HG03558 (cell line): ENCODE measurements around the gene SHPK.
"Not testable (repeated sequence)": the region's sequence is repeated elsewhere in the genome, so short reads cannot be mapped to it uniquely, and the experiment has no call there.

Source experiments
- ATAC-seq: cut with Tn5 transposase; IDR thresholded peaks from one replicate; pipeline ENCODE4 v1.9.1; 2021; ENCODE audit warnings: moderate number of reproducible peaks; ENCODE audit not compliant: unreplicated experiment; ENCODE audit errors: extremely low read depth

SHPK gene

DNA sequence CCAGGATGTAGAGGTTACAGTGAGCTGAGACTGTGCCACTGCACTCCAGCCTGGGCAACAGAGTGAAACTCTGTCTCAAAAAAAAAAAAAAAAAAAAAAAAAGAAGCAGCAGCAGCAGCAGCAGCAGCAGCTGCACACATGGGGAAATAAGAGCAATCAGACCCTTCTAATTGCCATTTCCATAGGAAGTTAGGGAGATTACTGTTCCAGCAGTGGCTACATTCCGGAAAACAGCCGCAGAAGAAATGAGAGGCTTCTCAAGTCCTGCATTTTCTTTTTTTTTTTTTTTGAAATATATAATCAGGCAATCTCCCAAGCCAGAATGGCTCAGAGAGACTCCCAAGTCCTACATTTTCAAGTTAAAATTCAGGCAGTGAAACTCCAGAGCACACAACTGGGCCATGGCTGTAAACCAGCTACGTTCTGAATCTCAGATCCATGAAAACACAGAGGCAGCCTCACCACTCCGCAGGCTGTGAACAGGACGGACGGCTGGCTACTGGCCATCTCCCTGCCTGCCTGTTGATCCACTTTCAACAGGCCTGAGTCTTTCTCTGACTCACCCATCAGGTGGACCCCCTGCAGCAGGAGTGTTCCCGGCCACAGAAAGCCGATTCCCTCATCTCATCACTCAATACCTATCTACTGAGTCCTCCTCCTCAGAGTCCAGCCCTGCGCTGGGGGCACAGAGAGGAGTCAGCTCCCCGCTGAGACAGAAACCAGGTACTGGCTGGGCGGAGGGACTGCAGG is 41.8 kb downstream of the SHPK start:
- no peak for ATAC-seq

- ATAC-seq: no peak
Observed at GRCh38 chr17:3593384-3593783, 42.7 kb downstream of the SHPK start.

- no peak for ATAC-seq
Observed at GRCh38 chr17:3592216-3592860, 43.7 kb downstream of the SHPK start.

GRCh38 chr17:3590768-3591167 is 45.3 kb downstream of the SHPK start:
- ATAC-seq: no peak

GRCh38 chr17:3590231-3590630 is 45.8 kb downstream of the SHPK start:
- ATAC-seq: no peak

- ATAC-seq: no peak
Observed at GRCh38 chr17:3589784-3590183, 46.3 kb downstream of the SHPK start.

DNA sequence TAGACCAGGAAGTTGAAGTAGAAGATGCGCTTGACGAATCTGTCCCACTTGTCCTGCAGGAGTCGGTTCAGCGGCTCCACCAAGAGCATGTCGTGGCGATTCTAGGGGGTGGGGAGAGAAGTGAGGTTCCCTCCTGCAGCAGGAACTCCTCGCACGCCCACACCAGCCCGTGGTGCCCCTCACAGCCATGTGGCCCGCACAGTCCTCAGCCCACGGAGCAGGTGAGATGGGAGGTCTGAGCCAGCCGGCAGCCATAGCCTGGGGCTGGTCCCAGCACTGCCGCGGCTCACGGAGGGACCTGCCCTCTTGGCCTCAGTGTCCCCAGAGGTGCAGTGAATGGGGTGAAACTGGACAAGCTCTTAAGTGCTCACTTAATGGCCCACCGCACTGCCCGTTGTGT is 50.2 kb downstream of the SHPK start:
- ATAC-seq: no peak

DNA sequence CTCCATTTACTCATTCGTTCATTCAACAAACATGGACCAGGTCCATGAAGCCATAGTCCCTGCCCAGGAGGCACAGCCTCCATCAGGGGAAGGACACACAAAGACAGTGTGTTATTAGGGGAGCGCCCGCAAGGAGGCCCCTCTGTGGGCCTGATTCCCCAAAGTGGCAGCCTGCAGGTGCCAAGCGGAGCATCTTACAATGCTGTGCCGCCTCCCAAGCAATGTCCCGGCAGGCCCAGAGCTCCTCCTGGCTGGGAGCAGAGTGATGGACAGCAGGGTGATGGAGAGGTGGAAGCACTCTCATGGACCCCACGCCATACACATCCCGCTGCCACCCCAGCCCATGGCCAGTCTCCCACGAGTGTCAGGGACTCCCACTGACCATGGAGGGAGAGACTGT is 52.6 kb downstream of the SHPK start:
- ATAC-seq: no peak

- no peak for ATAC-seq
Observed at GRCh38 chr17:3582915-3583314, 53.1 kb downstream of the SHPK start.

DNA sequence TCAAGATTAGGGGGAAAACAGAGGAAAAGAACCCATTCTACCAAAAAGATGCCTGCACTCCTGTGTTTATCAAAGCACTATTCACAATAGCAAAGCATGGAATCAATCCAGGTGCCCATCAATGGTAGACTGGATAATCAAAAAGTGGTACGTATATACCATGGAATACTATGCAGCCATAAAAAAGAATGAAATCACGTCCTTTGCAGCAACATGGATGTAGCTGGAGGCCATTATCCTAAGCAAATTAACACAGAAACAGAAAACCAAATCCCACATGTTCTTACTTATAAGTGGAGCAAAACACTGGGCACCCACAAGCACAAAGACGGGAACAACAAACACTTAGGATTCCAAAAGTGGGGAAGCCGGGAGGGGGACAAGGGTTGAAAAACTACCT is 57.4 kb downstream of the SHPK start:
- not testable (repeated sequence) for ATAC-seq

DNA sequence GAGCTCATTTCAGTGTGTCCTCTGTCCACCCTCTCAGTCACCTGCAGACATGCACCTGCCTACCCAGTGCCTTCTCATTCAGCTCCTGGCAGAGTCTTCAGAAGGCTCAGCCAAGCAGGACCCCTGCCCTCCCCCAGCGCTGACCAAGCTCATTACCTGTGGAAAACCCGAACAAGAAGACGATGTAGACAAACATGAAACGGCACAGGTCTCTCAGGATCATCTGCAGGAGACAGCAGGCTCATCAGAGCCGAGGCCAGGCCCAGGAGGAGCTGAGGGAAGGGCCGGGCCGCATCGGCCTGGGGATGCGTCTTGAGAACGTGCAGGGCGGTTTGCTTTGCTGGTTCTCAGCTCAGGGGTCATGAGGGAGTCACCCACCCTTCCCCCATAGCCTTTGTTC is 59.1 kb downstream of the SHPK start:
- no peak for ATAC-seq

- no peak for ATAC-seq
Observed at GRCh38 chr17:3575511-3575910, 60.5 kb downstream of the SHPK start.

DNA sequence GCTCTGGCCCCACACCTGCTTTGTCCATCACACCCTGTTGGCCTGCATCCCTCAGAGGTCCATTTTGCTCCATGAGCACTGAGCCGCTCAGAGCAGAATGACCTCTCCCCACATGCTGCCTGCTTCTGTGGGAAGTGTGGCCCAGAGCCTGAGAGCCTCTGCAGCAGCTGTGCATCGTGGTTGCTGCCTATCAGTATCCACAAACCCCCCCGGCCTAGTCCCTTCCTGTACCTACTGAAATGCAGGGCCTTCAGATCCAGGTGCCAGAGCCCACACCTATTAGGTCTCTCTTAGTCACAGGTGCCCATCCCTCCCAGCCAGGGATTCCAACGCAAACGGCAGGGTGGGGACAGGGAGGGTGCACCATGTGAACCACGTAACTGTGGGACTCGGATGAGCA is 61.8 kb downstream of the SHPK start:
- ATAC-seq: no peak

- ATAC-seq: no peak
Observed at GRCh38 chr17:3573246-3574100, 62.6 kb downstream of the SHPK start.

- ATAC-seq: no peak
Observed at GRCh38 chr17:3572231-3572630, 63.8 kb downstream of the SHPK start.

DNA sequence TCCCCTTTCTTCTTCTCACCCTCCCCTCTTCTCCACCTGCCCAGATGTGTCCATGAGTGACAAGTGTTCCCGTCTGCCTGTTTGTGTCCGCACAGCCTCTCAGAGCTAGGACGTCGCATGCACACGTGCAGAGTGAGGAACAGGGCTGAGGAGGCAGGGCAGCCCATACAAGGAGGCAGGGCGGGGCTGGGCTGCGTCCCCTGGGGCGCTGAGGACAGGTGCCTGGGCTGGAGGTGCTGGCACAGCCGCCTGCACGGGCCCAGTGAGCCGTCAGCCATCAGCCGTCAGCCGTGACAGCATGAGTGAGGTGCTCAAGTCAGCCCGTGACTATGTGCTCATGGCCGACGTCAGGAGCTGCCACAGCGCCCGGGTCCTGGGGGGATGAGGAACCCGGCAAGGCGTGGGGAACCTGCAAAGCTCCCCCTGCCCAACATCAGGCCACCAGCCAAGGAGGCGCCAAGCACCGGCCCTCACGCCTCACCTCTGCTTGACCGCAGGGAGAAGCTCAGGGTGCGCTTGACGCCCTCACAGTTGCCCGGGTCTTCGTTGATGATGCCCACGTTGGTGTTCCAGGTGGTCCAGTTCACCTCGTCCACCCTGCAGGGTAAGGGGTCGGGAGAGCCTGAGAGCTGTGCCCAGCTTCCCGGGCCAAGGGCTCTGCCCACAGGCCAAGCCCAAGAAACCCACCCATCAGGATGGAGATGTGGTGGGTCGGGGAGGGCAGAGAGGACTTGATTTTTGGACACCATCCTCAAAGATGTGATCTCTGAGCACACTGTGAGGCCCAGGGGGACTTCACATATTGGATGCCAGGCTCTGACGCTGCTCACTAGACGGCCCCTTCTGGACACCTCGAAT is 64.8 kb downstream of the SHPK start:
- ATAC-seq: no peak

DNA sequence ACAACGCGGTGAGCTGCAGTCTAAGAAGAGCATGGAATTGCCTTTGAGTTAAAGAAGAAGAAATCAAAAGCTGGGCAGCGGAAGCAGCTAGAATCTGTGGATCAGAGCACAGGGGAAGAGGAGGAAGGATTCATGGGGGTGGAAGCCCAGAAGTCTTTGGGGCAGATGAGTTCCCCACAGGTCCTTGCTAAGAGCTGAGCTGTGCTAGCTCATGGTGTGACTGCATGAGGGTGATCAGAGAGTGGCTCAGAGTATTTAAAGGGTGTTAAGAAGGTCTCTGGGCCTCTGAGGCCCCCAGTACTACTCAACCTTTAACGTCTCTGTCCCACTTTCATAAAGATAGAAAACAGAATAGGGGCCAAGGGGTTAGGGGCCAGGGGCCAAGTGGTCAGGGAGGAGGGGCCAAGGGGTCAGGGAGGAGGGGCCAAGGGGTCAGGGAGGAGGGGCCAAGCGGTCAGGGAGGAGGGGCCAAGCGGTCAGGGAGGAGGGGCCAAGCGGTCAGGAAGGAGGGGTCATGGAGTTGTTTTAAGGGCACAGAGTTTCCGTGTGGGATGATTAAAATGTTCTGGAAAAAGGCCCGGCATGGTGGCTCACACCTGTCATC is 66.4 kb downstream of the SHPK start:
- no peak for ATAC-seq

DNA sequence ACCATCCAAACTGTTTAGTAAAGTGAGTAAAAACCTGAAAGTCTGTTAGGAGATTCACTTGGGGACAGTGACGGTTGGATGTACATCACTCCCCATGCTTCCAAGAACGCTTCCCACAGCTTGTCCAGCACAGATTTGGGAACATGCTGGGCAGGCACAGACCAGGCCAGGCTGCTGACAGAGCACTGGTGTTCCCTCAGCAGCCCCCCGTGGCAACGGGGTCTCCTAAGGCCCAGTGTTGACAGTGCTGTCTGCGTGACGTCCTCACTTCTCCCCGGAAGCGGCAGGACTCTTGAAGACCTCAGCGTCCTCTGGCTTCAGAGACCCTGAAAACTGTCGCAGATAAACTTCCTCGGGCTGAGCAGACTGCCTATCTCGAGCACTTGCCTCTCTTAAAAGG is 69.5 kb downstream of the SHPK start:
- ATAC-seq: no peak

DNA sequence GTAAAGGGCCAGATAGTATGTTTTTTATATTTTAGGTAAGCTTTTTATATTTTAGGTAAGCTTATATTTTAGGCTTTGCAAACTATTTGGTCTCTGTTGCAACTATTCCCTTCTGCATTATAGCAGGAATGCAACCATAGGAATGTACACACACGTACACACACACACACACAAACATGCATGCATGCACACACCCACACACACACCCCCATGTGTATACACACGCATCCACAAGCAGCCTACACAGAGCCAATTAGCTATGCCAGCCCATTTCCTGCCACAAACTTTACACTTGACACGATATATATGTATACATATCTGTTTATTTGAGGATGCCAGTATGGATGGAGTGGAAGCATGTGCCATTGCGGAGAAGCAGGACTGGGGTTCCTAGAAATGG is 70.9 kb downstream of the SHPK start:
- ATAC-seq: no peak

- not testable (repeated sequence) for ATAC-seq
Observed at GRCh38 chr17:3564241-3564640, 71.8 kb downstream of the SHPK start.
